ENCODE measurements around the gene TNFRSF14.
"Not testable (repeated sequence)": the region's sequence is repeated elsewhere in the genome, so short reads cannot be mapped to it uniquely, and the experiment has no call there.

Gene TNFRSF14

DNA sequence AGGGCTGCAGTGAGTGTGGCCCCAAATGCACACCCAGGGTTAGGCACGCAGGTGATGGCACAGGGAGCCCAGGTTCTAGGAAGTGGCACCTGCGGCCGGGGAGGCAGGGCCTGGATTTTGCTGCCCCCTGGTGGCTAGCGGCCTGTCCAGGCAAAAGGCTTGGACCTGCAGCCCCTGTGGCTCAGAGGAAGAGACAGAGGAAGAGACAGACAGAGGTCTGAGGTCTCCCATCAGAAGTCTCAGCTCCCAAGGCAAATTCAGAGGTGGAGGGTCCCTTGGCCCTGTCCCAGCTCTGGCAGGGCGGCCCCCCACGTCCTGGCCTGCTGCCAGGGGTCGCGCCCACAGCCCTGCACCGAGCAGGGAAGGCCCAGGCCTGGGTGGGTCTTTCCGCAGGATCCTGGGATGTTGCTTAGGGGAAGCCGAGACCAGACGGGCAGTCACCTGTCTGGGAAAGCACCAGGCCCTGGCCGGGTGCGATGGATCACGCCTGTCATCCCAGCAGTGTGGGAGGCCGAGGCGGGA, 8.0 kb upstream of the TNFRSF14 start:
- TF ChIP-seq, protein P1, sequence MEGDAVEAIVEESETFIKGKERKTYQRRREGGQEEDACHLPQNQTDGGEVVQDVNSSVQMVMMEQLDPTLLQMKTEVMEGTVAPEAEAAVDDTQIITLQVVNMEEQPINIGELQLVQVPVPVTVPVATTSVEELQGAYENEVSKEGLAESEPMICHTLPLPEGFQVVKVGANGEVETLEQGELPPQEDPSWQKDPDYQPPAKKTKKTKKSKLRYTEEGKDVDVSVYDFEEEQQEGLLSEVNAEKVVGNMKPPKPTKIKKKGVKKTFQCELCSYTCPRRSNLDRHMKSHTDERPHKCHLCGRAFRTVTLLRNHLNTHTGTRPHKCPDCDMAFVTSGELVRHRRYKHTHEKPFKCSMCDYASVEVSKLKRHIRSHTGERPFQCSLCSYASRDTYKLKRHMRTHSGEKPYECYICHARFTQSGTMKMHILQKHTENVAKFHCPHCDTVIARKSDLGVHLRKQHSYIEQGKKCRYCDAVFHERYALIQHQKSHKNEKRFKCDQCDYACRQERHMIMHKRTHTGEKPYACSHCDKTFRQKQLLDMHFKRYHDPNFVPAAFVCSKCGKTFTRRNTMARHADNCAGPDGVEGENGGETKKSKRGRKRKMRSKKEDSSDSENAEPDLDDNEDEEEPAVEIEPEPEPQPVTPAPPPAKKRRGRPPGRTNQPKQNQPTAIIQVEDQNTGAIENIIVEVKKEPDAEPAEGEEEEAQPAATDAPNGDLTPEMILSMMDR (conservative IDR thresholded peaks at IDR 0.05; ENCODE audit: low read length), result peak; percentile 88
- DNase-seq (ENCODE audit: low read depth), result peak; percentile 61
- no peak overlapping the region for H3K4me3 ChIP-seq (ENCODE audit: low read length)

DNA sequence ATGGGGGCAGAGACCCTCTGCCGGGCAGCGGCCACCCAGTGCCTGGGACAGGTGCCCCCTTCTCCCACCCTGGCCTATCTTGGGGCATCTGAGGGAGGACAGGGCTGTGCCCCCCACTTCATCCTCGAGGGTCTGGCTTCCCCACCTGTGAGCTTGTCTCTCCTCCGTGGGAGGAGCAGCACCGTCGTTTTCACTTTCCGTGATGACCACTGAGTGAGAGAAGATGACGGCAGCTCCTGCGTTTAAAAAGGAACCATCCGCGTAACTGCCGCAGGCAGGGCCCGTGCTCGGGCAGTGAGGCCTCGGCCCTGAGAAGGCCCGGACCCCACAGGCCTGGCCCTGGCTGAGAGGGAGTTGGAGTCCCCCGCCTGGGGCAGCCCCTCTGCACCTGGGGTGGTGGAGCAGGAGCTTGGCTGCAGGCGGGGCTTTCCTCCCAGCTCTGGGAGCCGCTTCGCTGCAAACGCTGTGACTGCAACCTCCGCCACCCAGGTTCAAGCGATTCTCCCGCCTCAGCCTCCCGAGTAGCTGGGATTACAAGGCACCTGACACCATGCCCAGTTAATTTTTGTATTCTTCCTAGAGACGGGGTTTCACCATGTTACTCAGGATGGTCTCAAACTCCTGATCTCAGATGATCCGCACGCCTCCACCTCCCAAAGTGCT, 6.7 kb upstream of the TNFRSF14 start:
- H3K4me3 ChIP-seq (ENCODE audit: low read length); DNase-seq (ENCODE audit: low read depth): not testable (repeated sequence)

DNA sequence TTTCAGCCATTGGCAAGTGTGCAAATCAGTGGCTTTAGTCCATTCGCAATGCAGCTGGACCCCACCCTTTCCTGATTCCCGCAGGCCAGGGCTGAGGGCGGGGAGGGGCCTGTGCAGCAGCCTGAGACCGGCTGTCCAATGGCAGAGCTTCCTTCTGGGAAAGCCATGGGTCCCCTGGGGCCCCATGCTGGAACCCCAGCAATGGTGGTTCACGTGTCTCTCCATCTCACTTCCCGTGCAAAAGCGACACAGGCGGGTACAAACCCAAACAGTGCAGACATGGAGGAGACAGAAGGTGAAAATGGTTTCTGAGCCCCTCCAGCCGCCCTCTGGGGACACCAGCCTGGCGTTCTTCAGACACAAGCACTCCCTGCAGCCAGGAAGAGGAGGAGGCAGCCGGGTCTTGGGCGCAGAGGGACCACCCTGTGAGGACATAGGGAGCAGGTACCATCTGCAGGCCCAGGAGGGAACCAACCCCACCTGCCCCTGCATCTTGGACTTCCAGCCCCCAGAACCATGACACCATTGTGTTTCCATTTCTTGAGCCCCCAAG, 5.8 kb upstream of the TNFRSF14 start:
- DNase-seq (ENCODE audit: low read depth); H3K4me3 ChIP-seq (ENCODE audit: low read length): not testable (repeated sequence)

DNA sequence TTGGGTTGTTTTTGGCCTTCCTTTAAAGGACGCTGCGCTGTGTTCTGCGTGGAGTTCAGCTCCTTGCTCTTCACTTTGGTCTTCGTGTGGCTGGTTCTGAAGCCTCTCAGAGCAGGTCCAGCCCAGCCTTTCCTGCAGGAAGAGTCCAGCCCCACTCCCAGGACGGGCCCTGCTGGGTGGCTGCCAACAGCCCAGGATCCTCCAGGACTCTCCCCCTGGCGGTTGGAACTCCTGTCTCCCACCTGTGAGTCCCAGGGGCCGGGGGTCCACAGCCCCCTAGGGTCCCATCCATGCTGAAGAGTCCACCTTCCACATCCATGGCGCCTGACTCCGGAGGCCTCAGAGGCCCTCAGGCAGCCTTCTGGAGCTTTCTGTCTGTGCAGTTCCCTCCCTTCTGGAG, 4.6 kb upstream of the TNFRSF14 start:
- H3K4me3 ChIP-seq (ENCODE audit: low read length); DNase-seq (ENCODE audit: low read depth): not testable (repeated sequence)

DNA sequence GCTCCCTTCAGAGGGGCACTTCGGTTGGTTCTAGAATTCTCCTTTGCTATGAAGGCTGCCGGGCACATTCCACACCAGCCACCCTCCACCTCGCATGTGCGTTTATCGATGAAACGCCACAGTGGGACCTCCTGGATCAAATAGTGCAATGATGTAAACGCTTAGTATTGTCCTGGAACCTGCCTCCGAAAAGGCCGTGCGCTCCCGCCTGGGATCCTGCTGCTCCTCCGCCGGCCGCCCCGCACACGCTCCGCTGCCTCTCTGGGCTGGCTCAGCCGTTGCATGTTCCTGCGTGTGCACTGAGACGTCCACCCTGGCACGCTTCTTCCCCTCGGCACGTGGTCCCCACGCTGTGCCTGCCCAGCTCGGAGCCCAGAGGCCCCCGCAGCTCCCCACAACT, 4.0 kb upstream of the TNFRSF14 start:
- no peak overlapping the region for H3K4me3 ChIP-seq (ENCODE audit: low read length)
- no peak for DNase-seq (ENCODE audit: low read depth)
- TF ChIP-seq, protein P1 (conservative IDR thresholded peaks at IDR 0.05; ENCODE audit: low read length), result no peak

DNA sequence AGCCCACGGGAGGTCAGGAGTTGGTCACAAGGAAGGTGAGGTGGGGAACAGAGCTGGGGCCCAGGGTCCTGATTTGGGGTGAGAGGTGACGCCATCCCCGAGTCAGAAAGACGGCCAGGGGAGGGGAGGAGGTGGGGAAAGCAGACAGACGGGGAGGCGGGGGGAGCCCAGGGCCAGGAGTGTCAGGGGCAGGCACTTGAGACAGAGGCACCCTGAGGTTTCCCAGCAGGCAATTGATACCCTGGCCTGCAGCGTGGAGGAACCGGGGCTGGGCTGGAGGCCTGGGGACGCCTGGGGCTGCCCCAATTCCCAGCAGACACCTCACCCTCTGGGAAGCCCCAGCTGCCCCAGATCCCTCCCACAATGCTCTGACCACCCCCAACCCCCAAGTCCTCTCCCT, 3.1 kb upstream of the TNFRSF14 start:
- H3K4me3 ChIP-seq (ENCODE audit: low read length); DNase-seq (ENCODE audit: low read depth): not testable (repeated sequence)

DNA sequence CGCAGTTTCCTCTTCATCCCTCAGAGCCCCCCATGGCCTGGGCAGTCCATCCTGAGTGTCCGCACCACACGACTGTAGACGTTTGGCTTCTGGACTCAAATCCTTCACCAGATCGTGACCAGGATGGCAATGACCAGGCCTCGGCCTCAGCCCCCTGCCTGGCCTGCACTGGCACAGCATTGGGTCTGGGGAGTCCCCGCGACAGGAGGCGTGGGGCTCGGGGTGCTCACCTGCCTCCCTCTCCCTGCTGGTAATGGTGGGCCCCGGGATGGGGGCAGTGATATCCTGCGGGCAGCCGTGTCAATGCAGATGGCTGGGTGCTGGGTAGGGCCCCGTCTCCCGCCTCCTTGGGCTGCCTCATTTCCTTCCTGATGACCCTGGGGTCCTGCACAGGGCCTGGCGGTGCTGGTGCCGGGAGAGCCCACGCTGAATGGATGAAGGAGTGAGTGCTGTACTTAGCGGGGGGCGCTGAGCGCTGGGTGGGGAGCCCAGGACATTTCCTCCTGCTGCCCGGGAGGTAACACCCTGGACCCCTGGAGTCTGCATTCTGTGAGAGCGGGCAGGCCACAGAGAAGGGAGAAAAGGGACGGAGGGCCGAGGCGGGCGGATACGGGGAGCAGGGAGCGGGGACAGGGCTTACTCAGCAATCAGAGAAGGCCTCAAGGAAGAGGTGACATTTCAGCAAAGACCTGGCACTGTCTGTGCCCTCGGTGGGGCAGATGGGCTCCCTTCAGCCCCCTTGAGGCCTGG, 2.1 kb upstream of the TNFRSF14 start:
- H3K4me3 ChIP-seq (ENCODE audit: low read length), result no peak overlapping the region
- TF ChIP-seq, protein P1 (conservative IDR thresholded peaks at IDR 0.05; ENCODE audit: low read length), result no peak
- no peak for DNase-seq (ENCODE audit: low read depth)

DNA sequence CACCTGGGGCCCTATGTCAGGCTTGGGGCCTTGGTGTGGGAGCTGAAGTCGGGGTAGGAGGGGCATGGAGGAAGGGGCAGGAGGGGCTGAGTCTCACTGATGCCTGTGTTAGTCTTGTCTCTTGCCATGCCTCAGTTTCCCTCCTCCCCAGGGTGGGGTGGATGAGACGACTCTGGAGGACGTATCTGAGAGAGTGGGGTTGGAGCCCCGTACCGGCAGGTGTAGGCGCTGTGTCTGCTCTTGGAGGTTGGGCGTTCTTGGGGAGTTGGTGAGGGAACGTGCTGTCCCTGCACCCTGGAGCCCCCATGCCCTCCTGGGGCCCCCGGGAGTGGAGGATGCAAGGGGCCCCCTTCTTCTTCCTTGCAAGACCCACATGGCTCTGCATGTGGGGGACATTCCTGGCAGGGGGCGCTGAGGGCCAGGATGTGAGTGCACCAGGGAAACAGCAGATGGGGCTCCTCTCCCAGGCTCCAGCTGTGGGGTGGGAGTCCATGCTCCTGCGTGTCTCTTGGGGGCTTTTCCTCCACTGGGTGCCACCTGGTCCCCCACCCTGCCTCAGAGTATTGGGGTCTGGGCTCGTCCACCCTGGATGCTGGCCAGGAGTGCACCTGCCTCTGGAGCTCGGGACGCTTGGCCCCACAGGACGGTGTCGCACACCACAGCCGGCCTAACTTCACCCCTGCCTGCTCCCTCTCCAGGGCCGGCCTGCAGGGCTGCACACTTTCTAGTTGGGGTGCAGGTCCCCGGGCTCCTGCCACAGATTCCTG, 1.4 kb upstream of the TNFRSF14 start:
- TF ChIP-seq, protein P1 (conservative IDR thresholded peaks at IDR 0.05; ENCODE audit: low read length), result 0 out of 2 replicates have a peak, but pooled peaks have one; percentile 20
- no peak for DNase-seq (ENCODE audit: low read depth)
- H3K4me3 ChIP-seq (ENCODE audit: low read length), result no peak overlapping the region

Data from AG10803 (cell line).